K562 (cell line): ENCODE measurements around the gene CRYZL1. TPM values are rescaled to one million over a fixed set of nuclear protein-coding genes. Genes with fewer than 3 reads are reported as not detected.

Experiments
- ATAC-seq: fragments of 200-7000 bp; cut with Tn5 transposase; 3 replicates; pipeline ENCODE4 v1.9.1; 2020; ENCODE audit warnings: moderate library complexity
- BruUV-seq: library from RNA; stranded (reverse); fragments of 400-500 nt; replicated peaks from 2 replicates; lab custom pipeline; 2021; lab: Mats Ljungman, UMichigan
- CTCF ChIA-PET: fragments of 300-600 bp; formaldehyde crosslinking; extraction: SDS; loops from one replicate; lab custom pipeline; 2021; ENCODE audit warnings: low intra/inter-chr PET ratio; lab: Yijun Ruan, JAX
- POLR2A ChIA-PET: fragments of 300-600, 350-650 bp; sonication (Branson Sonifier 250); formaldehyde crosslinking; extraction: SDS; loops from one replicate; lab custom pipeline; 2021; ENCODE audit warnings: antibody characterized with exemption, inconsistent platforms; lab: Yijun Ruan, JAX
- DNase-seq, 4 experiments: peaks; one replicate each; pipeline versions ENCODE4 v3.0.0 to v3.0.0-alpha.2; 2011 to 2018; ENCODE audit warnings: low spot score in 3 of 4, mixed read lengths in 3 of 4; ENCODE audit errors: extremely low read depth in 1 of 4
- FAIRE-seq: peaks from 2 replicates; lab custom pipeline; 2011; peaks lifted over from hg19 to GRCh38; lab: Jason Lieb, UNC
- H2AFZ ChIP-seq: 2 replicates; pipeline ENCODE4 v1.6.0; 2011; ENCODE audit warnings: low read depth, low read length, control low read depth, inconsistent platforms
- H3K27ac ChIP-seq: fragments of 200-600 bp; 3 replicates; pipeline ENCODE4 v1.8.0; 2011; ENCODE audit warnings: low read depth, mild to moderate bottlenecking, control low read depth, inconsistent platforms, low read length, moderate library complexity, mixed read lengths; ENCODE audit errors: extremely low read depth
- H3K27me3 ChIP-seq, 2 experiments: fragments of 300-600 bp in 1 of 2; 2 replicates in 1 of 2; 3 replicates in 1 of 2; pipeline versions ENCODE4 v1.6.0 to v1.8.0; 2011; ENCODE audit warnings: inconsistent platforms in 2 of 2, low read length in 2 of 2, mild to moderate bottlenecking in 1 of 2, mixed read lengths in 1 of 2, moderate library complexity in 1 of 2; ENCODE audit not compliant: control insufficient read depth in 2 of 2, insufficient read depth in 2 of 2
- H3K36me3 ChIP-seq: fragments of 300-600 bp; 3 replicates; pipeline ENCODE4 v1.8.0; 2011; ENCODE audit warnings: mild to moderate bottlenecking, low read length, inconsistent platforms; ENCODE audit not compliant: control insufficient read depth, insufficient read depth
- H3K4me1 ChIP-seq, 2 experiments: fragments of 200-600 bp in 1 of 2; replicated peaks in 1 of 2; 2 replicates in 1 of 2; 3 replicates in 1 of 2; pipeline versions ENCODE4 v1.5.1 to v1.8.0; 2011; ENCODE audit warnings: inconsistent platforms in 2 of 2, low read length in 2 of 2, mild to moderate bottlenecking in 1 of 2, mixed read lengths in 1 of 2, moderate library complexity in 1 of 2; ENCODE audit not compliant: control insufficient read depth in 2 of 2, insufficient read depth in 2 of 2
- H3K4me2 ChIP-seq: 2 replicates; pipeline ENCODE4 v1.6.1; 2011; ENCODE audit warnings: low read length, control low read depth, inconsistent platforms, mixed read lengths; ENCODE audit not compliant: insufficient read depth
- H3K4me3 ChIP-seq: fragments of 200-600 bp; sonication (generic), shearing (Covaris generic); 2 replicates; pipeline ENCODE4 v1.5.1; 2016; ENCODE audit warnings: control low read depth, inconsistent platforms
- H3K79me2 ChIP-seq: fragments of 200-600 bp; 3 replicates; pipeline ENCODE4 v1.8.0; 2011; ENCODE audit warnings: low read length, inconsistent platforms; ENCODE audit not compliant: control insufficient read depth, insufficient read depth
- H3K9ac ChIP-seq, 2 experiments: 2 replicates each; pipeline versions ENCODE4 v1.6.0 to v1.6.1; 2011; ENCODE audit warnings: low read depth in 2 of 2, low read length in 2 of 2, control low read depth in 1 of 2, inconsistent platforms in 1 of 2, mild to moderate bottlenecking in 1 of 2, mixed read lengths in 1 of 2; ENCODE audit not compliant: insufficient read depth in 1 of 2
- H3K9me1 ChIP-seq: one replicate; pipeline ENCODE4 v1.6.0; 2011; ENCODE audit warnings: inconsistent platforms, mild to moderate bottlenecking, low read length, moderate library complexity; ENCODE audit not compliant: control insufficient read depth, insufficient read depth
- H3K9me3 ChIP-seq: replicated peaks from 2 replicates; pipeline ENCODE4 v1.5.1; 2011; ENCODE audit warnings: low read depth, low read length, inconsistent platforms; ENCODE audit not compliant: control insufficient read depth, insufficient read depth
- H4K20me1 ChIP-seq: replicated peaks from 2 replicates; pipeline ENCODE4 v1.6.1; 2011; ENCODE audit warnings: low read length, inconsistent platforms, mixed read lengths; ENCODE audit not compliant: control insufficient read depth, insufficient read depth
- ADNP ChIP-seq: fragments of 200-800 bp; sonication (Bioruptor generic); IDR thresholded peaks from 2 replicates; pipeline ENCODE4 v1.6.1; 2016; ENCODE audit warnings: missing genetic modification characterization, missing compliant biosample characterization
- BCOR ChIP-seq: fragments of 450-650 bp; IDR thresholded peaks from 2 replicates; pipeline ENCODE4 v1.6.1; 2016
- CEBPB ChIP-seq: fragments of 450-650 bp; IDR thresholded peaks from 2 replicates; pipeline ENCODE4 v1.6.1; 2016; ENCODE audit warnings: missing genetic modification characterization, missing compliant biosample characterization
- CEBPG ChIP-seq, 3 experiments: fragments of 200-800 bp in 1 of 3; sonication (Bioruptor generic) in 1 of 3; sonication (generic) in 1 of 3; formaldehyde crosslinking in 1 of 3; IDR thresholded peaks in 2 of 3; conservative IDR thresholded peaks in 1 of 3; 2 replicates each; pipeline versions ENCODE4 v1.6.1 to v1.8.0; 2016 to 2022; ENCODE audit warnings: missing compliant biosample characterization in 2 of 3, missing genetic modification characterization in 2 of 3, mild to moderate bottlenecking in 1 of 3, missing genetic modification reagents in 1 of 3
- EHMT2 ChIP-seq: fragments of 450-650 bp; IDR thresholded peaks from 2 replicates; pipeline ENCODE4 v1.6.1; 2018; ENCODE audit warnings: antibody characterized with exemption
- ESRRA ChIP-seq: fragments of 450-650 bp; IDR thresholded peaks from 2 replicates; pipeline ENCODE4 v1.6.1; 2014; ENCODE audit warnings: low read depth, mild to moderate bottlenecking, moderate library complexity, borderline replicate concordance
- MAZ ChIP-seq, 2 experiments: fragments of 450-650 bp in 1 of 2; sonication (generic) in 1 of 2; formaldehyde crosslinking; IDR thresholded peaks in 1 of 2; conservative IDR thresholded peaks in 1 of 2; 2 replicates each; pipeline versions ENCODE4 v1.4.0 to v1.5.0; 2020; ENCODE audit warnings: mild to moderate bottlenecking in 1 of 2, missing genetic modification reagents in 1 of 2
- NCOR1 ChIP-seq: fragments of 450-650 bp; IDR thresholded peaks from 2 replicates; pipeline ENCODE4 v1.6.1; 2016; ENCODE audit warnings: mild to moderate bottlenecking, moderate library complexity
- NRF1 ChIP-seq, 2 experiments: fragments of 450-650 bp; IDR thresholded peaks in 1 of 2; conservative IDR thresholded peaks in 1 of 2; 2 replicates each; pipeline ENCODE4 v1.6.1; 2014; ENCODE audit warnings: mild to moderate bottlenecking in 2 of 2
- PCBP2 ChIP-seq: fragments of 200-400 bp; formaldehyde crosslinking; IDR thresholded peaks from 2 replicates; pipeline ENCODE4 v1.6.1; 2018; ENCODE audit warnings: low read length, low read depth, mild to moderate bottlenecking, moderate library complexity; ENCODE audit not compliant: poor library complexity, severe bottlenecking
- PHF21A ChIP-seq: fragments of 450-650 bp; IDR thresholded peaks from 2 replicates; pipeline ENCODE4 v1.6.1; 2017; ENCODE audit warnings: low read depth, borderline replicate concordance
- SIN3A ChIP-seq, 2 experiments: fragments of 150-350 bp in 1 of 2; IDR thresholded peaks; 2 replicates each; pipeline ENCODE4 v1.6.1; 2011 to 2016; ENCODE audit warnings: borderline replicate concordance in 2 of 2, low read depth in 2 of 2, low read length in 2 of 2, mild to moderate bottlenecking in 2 of 2, moderate library complexity in 2 of 2; ENCODE audit not compliant: control insufficient read depth in 1 of 2
- SMARCA5 ChIP-seq: fragments of 450-650 bp; IDR thresholded peaks from 2 replicates; pipeline ENCODE4 v1.6.1; 2016
- ZNF707 ChIP-seq: fragments of 250-450 bp; sonication (Bioruptor Pico); conservative IDR thresholded peaks from 2 replicates; pipeline ENCODE4 v1.8.0; 2022; ENCODE audit warnings: inconsistent platforms, mild to moderate bottlenecking, moderate library complexity
- WGBS: fragments of 100-300 bp; shearing (Covaris generic); methylation state at CpG from one replicate; pipeline ENCODE4 v1.1.6; 2016; ENCODE audit warnings: low coverage, mixed read lengths; ENCODE audit not compliant: insufficient coverage; ENCODE audit errors: missing lambda C conversion rate; 5-methylcytosine and 5-hydroxymethylcytosine counted together
- in situ Hi-C: fragments of 300-500 bp; cut with MboI; formaldehyde crosslinking; loops from 4 replicates; pipeline ENCODE4 v1.15.0; 2018; ENCODE audit warnings: inconsistent platforms, mixed read lengths
- intact Hi-C: fragments of 100-400 bp; cut with micrococcal nuclease; formaldehyde crosslinking; loops from 2 replicates; pipeline ENCODE4 v1.14.2; 2022
- polyA plus RNA-seq, 8 experiments: library from polyadenylated mRNA; depleted of rRNA in 4 of 8; stranded (reverse) in 5 of 8; unstranded in 3 of 8; fragments of >200 nt; fragmentation: Nextera tagmentation in 2 of 8; fragmentation: Illumina TruSeq in 1 of 8; extraction: Ambion mirVana in 2 of 8; extraction: Trizol in 1 of 8; gene quantifications; 2 replicates each; pipeline versions ENCODE4 v1.2.1 to v1.2.3, GENCODE V29; 2011 to 2014; ENCODE audit warnings: inconsistent platforms in 1 of 8, missing spikeins in 1 of 8
- total RNA-seq, 7 experiments: library from RNA; depleted of rRNA in 6 of 7; stranded (reverse); fragments of >200 nt in 6 of 7; fragmentation: Illumina TruSeq in 2 of 7; extraction: Trizol in 2 of 7; gene quantifications; 2 replicates each; pipeline versions ENCODE4 v1.2.1 to v1.2.3, GENCODE V29; 2011 to 2021; ENCODE audit warnings: low replicate concordance in 1 of 7
- TF ChIP-seq, protein P1 (sequence below): sonication (generic); formaldehyde crosslinking; IDR thresholded peaks from 2 replicates; pipeline ENCODE4 v1.8.0; 2022; ENCODE audit warnings: mild to moderate bottlenecking, missing genetic modification reagents
- TF ChIP-seq, protein P2 (sequence below): IDR thresholded peaks from 3 replicates; pipeline ENCODE4 v1.6.1; 2011; ENCODE audit warnings: borderline replicate concordance, mild to moderate bottlenecking, moderate library complexity; ENCODE audit not compliant: insufficient read length; ENCODE audit errors: extremely low read depth

The CRYZL1 gene
- total and polyA plus RNA-seq, 9 of the 15 experiments (the other 6 are each of a cell fraction or from before 2014, with no cell fraction given) = 19.9 to 98.2 (median 39.2) TPM

DNA sequence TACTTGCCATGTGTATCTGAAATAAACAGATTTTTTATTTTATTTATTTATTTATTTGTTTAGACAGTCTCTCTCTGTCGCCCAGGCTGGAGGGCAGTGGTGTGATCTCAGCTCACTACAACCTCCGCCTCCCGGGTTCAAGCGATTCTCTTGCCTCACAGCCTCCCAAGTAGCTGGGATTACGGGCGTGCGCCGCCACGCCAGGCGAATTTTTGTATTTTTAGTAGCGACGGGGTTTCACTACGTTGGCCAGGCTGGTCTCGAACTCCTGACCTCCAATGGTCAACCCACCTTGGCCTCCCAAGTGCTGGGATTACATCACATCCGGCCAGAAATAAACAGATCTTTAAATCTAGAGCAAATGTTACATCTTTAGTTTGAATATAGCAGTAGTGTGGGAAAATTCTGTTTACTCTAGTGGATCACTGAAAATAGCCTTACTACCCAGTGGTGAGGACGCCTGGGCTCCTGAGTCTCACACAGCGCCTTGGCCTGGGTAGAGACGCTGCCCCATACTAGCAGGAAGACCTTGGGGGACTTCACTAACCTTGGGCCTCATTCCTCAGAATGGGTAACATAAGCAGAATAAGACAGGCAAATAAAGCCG, 100.3 kb downstream of the CRYZL1 start:
- DNase-seq = peak in 2 of 4 experiments; percentile 34 to 75
- peak; percentile 91 for TF ChIP-seq BCOR
- peak; percentile 5; the same call in 1 of the 2 replicates for TF ChIP-seq ZNF707 (CRISPR knock-in tag)
- TF ChIP-seq NRF1 (conservative IDR thresholded peaks at IDR 0.05 in 1 of 2, IDR thresholded peaks at IDR 0.05 in 1 of 2) = 0 out of 4 replicates have a peak, but pooled peaks of 1 of the 2 experiments have one; percentile 11
- TF ChIP-seq ESRRA = peak; percentile 76; the same call in 1 of the 2 replicates
- TF ChIP-seq SMARCA5 = peak; percentile 87
- TF ChIP-seq MAZ (CRISPR knock-in tag; conservative IDR thresholded peaks at IDR 0.05 in 1 of 2, IDR thresholded peaks at IDR 0.05 in 1 of 2) = 0 out of 4 replicates have a peak, but pooled peaks of 1 of the 2 experiments have one; percentile 5
- TF ChIP-seq, protein P1, sequence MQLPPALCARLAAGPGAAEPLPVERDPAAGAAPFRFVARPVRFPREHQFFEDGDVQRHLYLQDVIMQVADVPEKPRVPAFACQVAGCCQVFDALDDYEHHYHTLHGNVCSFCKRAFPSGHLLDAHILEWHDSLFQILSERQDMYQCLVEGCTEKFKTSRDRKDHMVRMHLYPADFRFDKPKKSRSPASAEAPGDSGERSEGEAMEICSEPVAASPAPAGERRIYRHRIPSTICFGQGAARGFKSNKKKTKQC (CRISPR knock-in tag) = peak; percentile 77; the same call in 1 of the 2 replicates
- TF ChIP-seq EHMT2 = peak; percentile 56; the same call in 1 of the 2 replicates
- TF ChIP-seq PHF21A = 0 out of 2 replicates have a peak, but pooled peaks have one; percentile 24
- TF ChIP-seq PCBP2 = no peak
- peak; percentile 82 for TF ChIP-seq CEBPB
- peak; percentile 88 for TF ChIP-seq CEBPG (CRISPR knock-in tag; IDR thresholded peaks at IDR 0.05)
- TF ChIP-seq CEBPG (tag; conservative IDR thresholded peaks at IDR 0.05 in 1 of 2, IDR thresholded peaks at IDR 0.05 in 1 of 2) = peak; percentile 74 to 82
- TF ChIP-seq, protein P2, sequence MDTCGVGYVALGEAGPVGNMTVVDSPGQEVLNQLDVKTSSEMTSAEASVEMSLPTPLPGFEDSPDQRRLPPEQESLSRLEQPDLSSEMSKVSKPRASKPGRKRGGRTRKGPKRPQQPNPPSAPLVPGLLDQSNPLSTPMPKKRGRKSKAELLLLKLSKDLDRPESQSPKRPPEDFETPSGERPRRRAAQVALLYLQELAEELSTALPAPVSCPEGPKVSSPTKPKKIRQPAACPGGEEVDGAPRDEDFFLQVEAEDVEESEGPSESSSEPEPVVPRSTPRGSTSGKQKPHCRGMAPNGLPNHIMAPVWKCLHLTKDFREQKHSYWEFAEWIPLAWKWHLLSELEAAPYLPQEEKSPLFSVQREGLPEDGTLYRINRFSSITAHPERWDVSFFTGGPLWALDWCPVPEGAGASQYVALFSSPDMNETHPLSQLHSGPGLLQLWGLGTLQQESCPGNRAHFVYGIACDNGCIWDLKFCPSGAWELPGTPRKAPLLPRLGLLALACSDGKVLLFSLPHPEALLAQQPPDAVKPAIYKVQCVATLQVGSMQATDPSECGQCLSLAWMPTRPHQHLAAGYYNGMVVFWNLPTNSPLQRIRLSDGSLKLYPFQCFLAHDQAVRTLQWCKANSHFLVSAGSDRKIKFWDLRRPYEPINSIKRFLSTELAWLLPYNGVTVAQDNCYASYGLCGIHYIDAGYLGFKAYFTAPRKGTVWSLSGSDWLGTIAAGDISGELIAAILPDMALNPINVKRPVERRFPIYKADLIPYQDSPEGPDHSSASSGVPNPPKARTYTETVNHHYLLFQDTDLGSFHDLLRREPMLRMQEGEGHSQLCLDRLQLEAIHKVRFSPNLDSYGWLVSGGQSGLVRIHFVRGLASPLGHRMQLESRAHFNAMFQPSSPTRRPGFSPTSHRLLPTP = peak; percentile 75
- TF ChIP-seq ADNP = peak; percentile 92
- TF ChIP-seq NCOR1 = peak; percentile 18; the same call in 1 of the 2 replicates
- TF ChIP-seq SIN3A (IDR thresholded peaks at IDR 0.05; ENCODE audit: borderline replicate concordance in 2 of 2, control insufficient read depth in 1 of 2, low read depth in 2 of 2, low read length in 2 of 2) = peak in 1 of 2 experiments; percentile 46; a peak in 1 of 4 replicates

More for the DNA sequence above, 100.3 kb downstream of the CRYZL1 start:
- H3K4me1 ChIP-seq = peaks cover 3 to 13% of the 10 kb centered on the region in 2 experiments; a peak in 3 of 5 replicates
- ChIA-PET CTCF (no interaction called here), POLR2A (interaction anchor here (0.6 to 6.9 kb wide), 9 partner anchors 10 to 788 kb away, joined by 3 to 99 read pairs (median 6); partner anchors contain the start of gene TMEM50B)
- H3K9me1 ChIP-seq = no peaks in the 10 kb centered on the region
- peaks cover 60% of the 10 kb centered on the region for H3K36me3 ChIP-seq
- H3K4me3 ChIP-seq = peak overlapping the region; percentile 71
- no peaks in the 10 kb centered on the region for H3K27me3 ChIP-seq
- H2AFZ ChIP-seq = peak overlapping the region; percentile 90
- intact Hi-C loops (loop anchor here (5.0 kb wide), 3 partner anchors 139 to 351 kb away; partner anchors contain the start of gene IFNGR2), in situ Hi-C loops (no loop called here)
- peaks cover 98% of the 10 kb centered on the region for H3K79me2 ChIP-seq
- H3K9ac ChIP-seq = peak overlapping the region; percentile 95 to 98
- peak overlapping the region; percentile 94 for H3K4me2 ChIP-seq
- H4K20me1 ChIP-seq = peaks cover 17% of the 10 kb centered on the region
- BruUV-seq = no TSS peak
- H3K27ac ChIP-seq = peak overlapping the region; percentile 99
- peaks cover 10% of the 10 kb centered on the region; the same call in 1 of the 2 replicates for H3K9me3 ChIP-seq
- FAIRE-seq (no peak), ATAC-seq (peak; percentile 8; the same call in 2 of the 3 replicates)
- WGBS = under 1% methylated on average over 19 of the region's 19 CpGs
